HG03439 (cell line): ENCODE measurements around the gene HSF4.

Experiments used
- ATAC-seq: cut with Tn5 transposase; IDR thresholded peaks from one replicate; pipeline ENCODE4 v1.9.1; 2021; ENCODE audit warnings: mild to moderate bottlenecking, moderate library complexity; ENCODE audit not compliant: unreplicated experiment

The HSF4 gene

DNA sequence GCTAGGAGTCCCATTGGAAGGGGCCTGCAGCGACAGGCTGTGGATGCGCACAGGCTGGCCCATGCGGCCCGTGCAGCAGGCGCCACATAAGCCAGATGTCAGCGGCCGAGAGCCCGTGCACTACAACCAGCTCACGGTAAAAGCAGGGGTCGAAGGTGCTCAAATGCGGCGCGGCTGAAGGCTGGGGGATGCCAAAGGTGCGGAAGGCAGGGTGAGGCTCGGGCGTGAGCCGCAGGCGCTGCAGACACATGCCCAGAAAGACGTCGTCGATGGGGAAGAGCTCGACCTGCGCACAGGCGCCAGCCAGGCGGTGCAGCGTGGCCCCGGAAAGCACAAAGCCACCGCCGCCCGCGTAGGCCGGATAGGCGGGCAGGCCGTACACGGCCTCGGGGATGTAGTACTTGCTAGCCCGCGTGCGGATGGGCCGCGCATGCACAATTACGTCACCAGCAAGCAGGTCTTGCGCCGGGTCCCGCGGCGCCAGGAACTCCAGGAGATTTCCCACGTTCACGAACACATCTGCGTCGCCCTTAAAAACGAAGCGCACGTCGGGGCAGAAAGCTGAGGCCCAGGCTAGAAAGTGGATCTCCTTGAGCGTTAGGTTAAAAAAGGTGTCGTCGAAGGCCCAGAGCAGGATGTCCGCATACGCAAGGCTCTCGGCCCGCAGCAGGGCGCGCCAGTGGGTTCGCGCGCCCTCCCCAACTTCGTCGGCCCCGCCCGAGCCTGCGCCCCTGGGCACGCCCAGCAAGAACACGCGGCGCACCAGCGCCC lies 15.1 kb upstream of the HSF4 start:
- no peak for ATAC-seq

- ATAC-seq, result no peak
Observed at GRCh38 chr16:67150047-67150832, 14.3 kb upstream of the HSF4 start.

GRCh38 chr16:67150833-67151396 lies 13.6 kb upstream of the HSF4 start, which contains the start of gene B3GNT9:
Gene B3GNT9 (minus strand): TSS chr16:67150998. CDS start chr16:67150485, 513 bp downstream.
- peak; percentile 39 for ATAC-seq

DNA sequence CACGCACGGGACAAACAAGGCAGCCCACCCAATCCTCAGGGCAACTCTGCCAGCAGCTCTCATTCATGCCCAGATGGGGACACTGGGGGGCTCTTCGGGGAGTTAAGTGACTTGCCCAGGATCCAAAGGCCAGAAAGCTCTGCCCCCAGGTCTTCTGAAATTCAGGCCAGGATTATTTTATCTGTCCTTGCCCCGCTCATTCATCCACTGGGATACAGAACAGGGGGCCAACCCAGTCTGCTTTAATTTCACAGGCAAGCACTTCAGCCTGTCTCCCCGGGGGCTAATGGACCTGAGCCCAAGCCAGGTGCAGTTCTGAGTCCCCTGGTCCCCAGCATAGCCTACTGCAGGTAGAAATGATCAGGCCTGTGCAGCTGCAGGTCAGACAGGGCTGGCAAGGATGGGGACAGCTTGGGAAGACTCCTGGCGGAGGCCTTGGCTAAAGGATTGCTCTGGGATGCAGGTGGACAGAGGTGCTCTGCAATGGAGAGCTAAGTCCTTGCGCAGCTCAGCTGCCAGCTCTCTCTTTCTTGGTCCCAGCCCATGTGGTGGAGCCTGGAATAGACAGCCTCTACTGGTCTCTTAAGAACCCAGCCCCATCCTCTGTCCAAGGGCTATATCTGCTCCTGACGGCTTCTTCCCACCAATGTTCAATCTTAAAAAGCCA lies 13.0 kb upstream of the HSF4 start:
- no peak for ATAC-seq

GRCh38 chr16:67154578-67155294 lies 9.8 kb upstream of the HSF4 start:
- ATAC-seq, result no peak

DNA sequence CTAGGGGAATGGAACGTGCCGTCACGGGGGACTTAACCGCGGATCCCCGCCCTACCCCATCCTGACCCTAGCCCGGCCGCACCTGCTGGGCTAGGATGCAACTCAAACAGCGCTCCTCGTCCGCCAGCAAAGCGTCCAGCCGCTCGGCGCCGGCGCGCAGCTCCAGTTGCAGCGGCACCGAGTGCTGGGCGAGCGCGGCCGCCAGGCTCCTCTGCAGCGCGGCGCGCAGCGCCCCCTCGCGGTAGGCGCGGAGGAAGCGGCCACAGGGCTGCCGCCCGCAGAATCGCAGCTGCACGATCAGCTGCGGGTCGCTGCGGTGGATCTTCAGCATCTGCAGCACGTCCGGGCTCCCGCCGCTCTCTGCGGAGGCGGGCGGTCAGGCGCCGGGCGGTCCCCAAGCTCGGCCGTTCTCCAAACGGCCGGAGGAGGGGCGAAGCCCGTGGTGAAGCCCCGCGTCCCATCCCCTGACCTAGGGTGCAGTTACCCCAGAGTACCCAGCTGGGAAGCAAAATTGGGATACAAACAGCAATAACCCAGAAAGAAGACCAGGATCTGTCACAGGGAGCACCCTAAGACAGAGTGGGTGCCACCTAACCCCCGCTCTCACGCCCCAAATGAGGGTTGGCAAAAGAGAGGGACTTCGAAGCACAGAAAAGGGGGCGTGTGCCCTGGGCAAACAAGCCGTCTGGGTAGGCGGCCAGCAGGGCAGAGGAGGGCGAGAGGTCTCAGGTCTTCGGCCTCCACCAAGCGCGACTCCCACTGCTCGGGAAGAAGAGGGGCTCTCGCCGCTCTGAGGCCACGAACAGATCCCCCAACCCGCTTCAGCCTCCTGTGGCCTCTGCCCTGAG lies 9.0 kb upstream of the HSF4 start:
- ATAC-seq, result no peak

DNA sequence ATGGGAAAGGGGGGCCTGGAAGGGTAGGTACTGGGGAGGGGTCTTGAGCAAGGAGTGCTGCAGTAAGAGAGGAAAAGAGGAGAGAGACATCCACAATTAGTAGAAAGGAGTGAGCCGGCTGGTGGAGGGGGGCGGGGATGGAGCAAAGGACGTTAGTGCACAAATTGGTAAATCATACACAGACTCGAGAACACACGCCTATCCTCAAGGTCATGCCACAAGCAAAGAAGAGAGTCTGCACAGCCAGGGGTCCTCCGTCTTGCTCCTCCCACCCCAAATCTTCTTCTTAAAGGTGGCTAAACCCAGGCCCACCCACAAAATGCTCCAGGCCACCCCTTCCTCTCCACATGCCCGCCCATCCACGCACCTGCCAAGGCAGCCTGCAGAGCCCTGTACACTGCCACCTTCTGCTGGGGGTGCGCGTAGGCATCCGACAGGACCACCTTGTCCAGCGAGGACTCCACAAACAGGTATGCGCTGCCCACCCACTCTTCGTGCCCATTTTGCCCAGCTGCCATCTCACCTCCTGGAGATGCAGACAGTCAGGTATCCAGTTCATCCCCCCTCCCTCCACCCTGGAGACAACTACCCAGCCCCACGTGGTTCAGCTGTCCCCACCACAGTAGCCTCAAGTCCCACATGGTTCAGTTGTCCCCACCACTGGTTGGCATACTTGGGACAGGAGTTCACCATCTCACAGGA lies 8.3 kb upstream of the HSF4 start:
- ATAC-seq, result no peak

DNA sequence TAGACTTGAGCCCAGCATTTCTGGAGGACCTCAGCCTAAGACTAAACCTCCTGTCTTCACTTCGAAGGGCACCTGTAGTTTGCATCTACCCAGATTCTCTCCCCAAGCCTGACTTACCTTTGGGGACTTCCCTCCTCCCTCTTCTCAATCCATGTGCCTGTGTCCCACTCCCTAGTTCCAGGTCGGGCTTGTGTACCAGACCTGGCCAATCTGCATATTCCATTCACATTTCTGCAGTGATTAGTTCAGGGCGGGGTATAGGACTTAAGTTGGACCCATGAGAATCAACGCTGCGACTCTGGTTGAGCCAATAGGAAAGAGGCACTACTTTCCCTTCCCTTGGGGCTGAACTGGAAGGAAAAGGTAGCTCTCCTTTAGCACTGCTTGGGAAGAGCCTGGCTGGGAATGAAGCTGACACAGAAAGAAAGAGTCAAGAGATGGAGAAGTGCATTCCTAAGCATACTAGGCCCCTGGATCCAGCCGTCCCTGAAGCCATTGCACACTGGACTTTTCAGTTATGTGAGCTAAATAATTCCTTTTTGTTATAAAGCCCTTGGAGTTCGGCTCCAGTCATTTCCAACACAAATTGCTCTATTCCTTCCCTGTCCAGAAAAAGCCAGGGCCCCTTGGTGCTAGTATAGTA lies 7.3 kb upstream of the HSF4 start:
- ATAC-seq, result no peak

DNA sequence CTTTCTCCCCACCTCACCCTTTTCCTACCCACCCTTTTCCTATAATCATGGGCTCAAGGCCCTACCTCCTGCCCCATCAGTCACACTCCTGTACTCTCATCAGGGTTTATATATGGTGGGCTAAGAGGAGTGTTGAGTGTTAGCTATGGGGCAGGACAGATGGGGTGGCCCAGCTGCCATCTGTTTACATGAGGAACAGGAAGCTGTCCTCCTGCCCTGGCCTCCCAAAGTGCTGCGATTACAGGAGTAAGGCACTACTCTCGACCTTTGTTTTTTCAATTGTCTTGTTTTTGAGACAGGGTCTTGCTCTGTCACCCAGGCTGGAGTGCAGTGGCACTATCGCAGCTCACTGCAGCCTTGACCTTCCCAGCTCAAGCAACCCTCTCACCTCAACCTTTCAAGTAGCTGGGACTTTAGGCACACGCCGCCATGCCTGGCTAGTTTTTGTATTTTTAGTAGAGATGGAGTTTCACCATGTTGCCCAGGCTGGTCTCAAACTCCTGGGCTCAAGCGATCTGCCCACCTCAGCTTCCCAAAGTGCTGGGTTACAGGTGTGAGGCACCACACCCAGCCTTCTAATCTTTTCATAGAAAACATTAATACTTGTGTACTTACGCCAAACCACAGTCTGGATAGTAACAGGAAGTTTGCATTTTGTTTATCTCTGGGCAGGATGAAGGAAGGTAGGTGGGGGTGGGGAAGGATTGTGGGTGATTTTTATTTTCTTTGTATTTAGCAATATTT lies 6.5 kb upstream of the HSF4 start:
- ATAC-seq, result no peak

GRCh38 chr16:67158637-67159600 lies 5.6 kb upstream of the HSF4 start:
- peak; percentile 45 for ATAC-seq

GRCh38 chr16:67161595-67162058 lies 2.9 kb upstream of the HSF4 start:
- no peak for ATAC-seq

GRCh38 chr16:67162506-67163163 lies 1.9 kb upstream of the HSF4 start:
- ATAC-seq, result no peak

- no peak for ATAC-seq
Observed at GRCh38 chr16:67163164-67163998, 1.2 kb upstream of the HSF4 start.

DNA sequence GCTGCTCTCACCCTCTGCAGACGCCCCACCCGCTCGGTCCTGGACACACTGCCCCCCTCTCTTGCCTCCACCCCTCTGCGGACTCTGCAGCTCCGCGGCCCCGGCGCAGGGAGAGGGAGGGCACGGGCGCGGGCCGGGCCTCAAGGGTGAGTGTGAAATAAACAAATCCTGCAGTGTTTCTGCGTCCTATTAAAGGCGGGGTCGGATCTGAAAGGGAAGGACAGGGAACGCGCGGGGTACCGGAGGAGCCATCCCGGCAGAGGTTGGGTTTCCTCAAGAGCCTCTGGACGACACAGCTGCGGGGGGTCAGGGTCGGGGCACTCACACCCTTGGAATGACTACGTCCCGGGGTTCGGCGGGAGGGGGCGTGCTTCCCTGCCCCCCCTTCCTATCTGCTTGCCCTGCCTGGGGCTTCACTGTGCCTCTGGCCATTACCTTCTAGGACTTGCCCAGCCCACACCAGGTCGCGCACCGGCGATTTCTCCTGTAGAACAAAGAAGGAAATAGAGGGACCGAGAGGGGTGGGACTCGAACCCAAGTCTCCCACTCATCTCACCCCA lies 466 bp upstream of the HSF4 start:
- no peak for ATAC-seq
